ENCODE data around the gene RNF14.
"Not testable (repeated sequence)": the region's sequence is repeated elsewhere in the genome, so short reads cannot be mapped to it uniquely, and the experiment has no call there.

The RNF14 gene

DNA sequence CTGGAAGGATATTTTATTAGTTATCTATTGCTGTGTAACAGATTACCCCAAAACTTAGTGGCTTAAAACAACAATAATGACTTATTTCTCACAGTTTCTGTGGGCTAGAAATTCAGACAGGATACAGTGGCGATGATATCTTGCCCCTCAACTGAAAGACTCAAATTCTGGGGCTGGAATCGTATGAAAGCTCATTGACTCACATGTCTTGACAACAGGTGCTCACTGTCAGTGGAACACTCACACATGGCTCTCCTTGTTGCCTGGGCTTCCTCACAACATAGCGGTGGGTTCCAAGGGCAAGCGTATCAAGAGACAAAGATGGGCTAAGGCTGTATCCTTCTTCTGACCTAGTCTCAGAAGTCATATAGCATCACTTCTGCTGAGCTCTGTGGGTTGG lies 47.7 kb downstream of the RNF14 start:
- DNase-seq, result no peak

GRCh38 chr5:142017832-142018427 lies 49.0 kb downstream of the RNF14 start:
- no peak for DNase-seq

- no peak for DNase-seq
These were observed 51.3 kb downstream of the RNF14 start for GRCh38 chr5:142020122-142020659.

DNA sequence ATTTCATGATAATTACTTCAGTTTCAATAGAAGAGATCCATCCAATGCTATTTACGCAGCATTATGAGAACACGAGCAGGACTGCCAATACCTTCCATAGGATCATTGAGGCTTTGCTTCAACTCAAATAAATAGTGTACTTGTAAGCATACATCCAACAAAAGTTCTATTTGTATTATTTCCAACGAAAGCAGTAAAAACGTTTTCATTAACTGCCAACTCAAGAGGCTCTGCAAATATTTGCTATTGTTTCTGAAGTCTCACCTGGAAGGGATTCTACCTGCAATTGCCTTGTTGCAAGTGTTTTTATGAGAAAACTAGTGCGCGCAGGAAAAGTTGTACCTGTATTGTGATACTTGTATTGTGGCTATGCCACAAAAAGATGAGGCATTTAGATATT lies 54.9 kb downstream of the RNF14 start:
- no peak for DNase-seq

GRCh38 chr5:142024771-142025304 lies 55.9 kb downstream of the RNF14 start:
- DNase-seq, result peak; percentile 93

DNA sequence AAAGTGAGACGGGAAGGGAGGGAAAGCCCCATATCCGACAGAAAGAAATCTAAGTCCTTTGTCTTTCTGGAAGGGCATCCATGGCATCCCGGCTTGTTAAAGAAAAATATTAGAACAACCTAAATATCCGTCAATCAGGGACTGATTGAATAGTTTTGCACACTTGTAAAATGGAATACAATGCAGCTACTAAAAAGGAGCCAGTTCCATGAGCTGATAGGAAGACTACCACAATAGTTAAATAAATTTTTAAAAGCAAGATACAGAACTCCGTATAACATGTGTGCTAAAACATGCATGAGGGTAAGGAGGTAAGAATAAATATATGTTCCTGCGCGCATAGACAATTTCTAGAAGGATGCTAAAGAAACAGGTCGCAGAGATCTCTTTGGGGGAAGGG lies 56.7 kb downstream of the RNF14 start:
- no peak for DNase-seq

DNA sequence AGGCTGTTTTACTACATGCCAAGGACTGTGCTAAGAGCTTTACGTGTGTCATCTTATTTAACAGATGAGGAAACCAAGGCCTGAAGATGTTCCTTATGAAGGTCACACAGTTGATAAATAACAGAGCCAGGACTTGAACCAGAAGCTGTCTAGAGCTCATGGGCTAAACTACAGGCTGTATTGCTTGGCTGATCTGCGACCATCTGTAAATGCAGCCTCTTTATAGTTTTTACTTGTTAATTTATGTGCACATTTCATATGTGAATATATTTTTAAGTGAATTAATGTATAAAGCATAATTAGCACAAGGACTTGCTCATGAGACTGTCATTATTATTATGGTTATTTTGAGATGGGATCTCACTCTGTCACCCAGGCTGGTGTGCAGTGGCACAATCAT lies 63.2 kb downstream of the RNF14 start:
- no peak for DNase-seq

GRCh38 chr5:142032747-142033631 lies 64.1 kb downstream of the RNF14 start:
- no peak for DNase-seq

DNA sequence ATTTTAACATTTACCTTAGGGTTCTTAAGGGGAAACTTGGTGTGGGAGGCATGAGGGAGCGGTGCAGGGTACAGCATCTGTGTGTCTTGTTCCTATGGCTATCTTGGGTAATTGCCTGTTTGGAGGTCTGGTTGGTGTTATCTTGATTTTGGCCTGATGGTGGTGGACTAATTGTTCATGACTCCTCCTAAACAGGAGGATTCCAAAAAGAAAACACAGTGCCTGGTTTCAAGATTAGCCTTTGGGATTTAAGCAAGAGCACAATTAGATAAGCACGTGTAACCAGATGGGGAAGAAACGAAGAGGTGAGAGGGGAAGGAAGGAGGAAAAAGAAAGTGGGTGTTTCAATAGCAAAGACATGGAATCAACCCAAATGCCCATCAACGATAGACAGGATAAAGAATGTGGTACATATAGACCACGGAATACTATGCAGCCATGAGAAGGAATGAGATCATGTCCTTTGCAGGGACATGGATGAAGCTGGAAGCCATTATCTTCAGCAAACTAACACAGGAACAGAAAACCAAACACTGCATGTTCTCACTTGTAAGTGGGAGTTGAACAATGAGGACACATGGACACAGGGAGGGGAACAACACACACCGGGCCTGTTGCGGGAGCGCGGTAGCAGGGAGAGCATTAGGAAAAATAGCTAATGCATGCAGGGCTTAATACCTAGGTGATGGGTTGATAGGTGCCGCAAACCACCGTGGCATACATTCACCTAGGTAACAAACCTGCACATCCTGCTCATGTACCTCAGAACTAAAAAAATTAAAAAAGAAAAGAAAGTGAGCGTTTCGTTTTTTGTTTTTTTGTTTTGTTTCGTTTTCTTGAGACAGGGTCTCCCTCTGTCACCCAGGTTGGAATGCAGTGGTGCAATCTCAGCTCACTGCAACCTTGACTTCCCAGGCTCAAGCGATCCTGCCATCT lies 65.0 kb downstream of the RNF14 start:
- DNase-seq, result not testable (repeated sequence)

- DNase-seq, result no peak
These were observed 66.1 kb downstream of the RNF14 start for GRCh38 chr5:142034994-142035393.

- DNase-seq, result no peak
These were observed 68.0 kb downstream of the RNF14 start for GRCh38 chr5:142036918-142037317.

DNA sequence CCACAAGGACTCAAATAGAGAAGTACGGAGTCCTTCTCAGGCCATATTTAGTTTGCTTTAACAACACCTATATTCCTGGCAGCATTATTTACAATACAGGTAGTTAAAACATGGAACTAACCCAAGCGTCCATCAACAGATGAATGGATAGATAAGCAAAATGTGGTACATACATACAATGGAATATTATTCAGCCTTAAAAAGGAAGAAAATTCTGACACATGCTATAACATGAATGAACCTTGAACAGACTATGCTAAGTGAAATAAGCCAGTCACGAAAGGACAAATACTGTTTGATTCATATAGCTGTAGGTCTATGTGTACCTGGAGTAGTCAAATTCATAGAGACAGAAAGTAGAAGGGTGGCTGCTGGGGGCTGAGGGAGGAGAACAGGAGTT lies 68.7 kb downstream of the RNF14 start:
- not testable (repeated sequence) for DNase-seq

GRCh38 chr5:142038735-142039134 lies 69.8 kb downstream of the RNF14 start:
- no peak for DNase-seq

Data from eye (tissue), 1 donor.